Left lung (tissue), 10 donors: Measurements from ENCODE around the gene ADCY3. TPM values are rescaled to one million over a fixed set of nuclear protein-coding genes. Genes with fewer than 3 reads are reported as not detected.

Experiments
- ATAC-seq: fragments of 200-7000 bp; cut with Tn5 transposase; one replicate; pipeline ENCODE4 v1.9.1; 2020; ENCODE audit warnings: moderate library complexity
- DNase-seq, 4 donors: peaks; one replicate each; pipeline ENCODE4 v3.0.0-alpha.2; 2013 to 2020
- H3K27ac ChIP-seq, 2 donors: fragments of 200-600 bp; sonication (generic) in 1 of 2; one replicate each; pipeline versions ENCODE4 v1.5.0 to v1.8.0; 2020 to 2021
- H3K27me3 ChIP-seq, 2 donors: fragments of 200-600 bp; sonication (generic) in 1 of 2; one replicate each; pipeline versions ENCODE4 v1.5.0 to v1.8.0; 2020 to 2021
- H3K36me3 ChIP-seq, 2 donors: fragments of 200-600 bp; sonication (generic) in 1 of 2; one replicate each; pipeline versions ENCODE4 v1.5.0 to v1.8.0; 2020 to 2021
- H3K4me1 ChIP-seq, 2 donors: fragments of 200-600 bp; one replicate each; pipeline ENCODE4 v1.8.0; 2021
- H3K4me3 ChIP-seq, 2 donors: fragments of 200-600 bp; sonication (generic) in 1 of 2; one replicate each; pipeline versions ENCODE4 v1.5.0 to v1.8.0; 2020 to 2021; ENCODE audit warnings: mild to moderate bottlenecking in 1 of 2
- H3K9me3 ChIP-seq, 2 donors: fragments of 200-600 bp; sonication (generic) in 1 of 2; one replicate each; pipeline versions ENCODE4 v1.5.0 to v1.8.0; 2020 to 2021
- CTCF ChIP-seq, 2 donors: fragments of 200-600 bp; sonication (generic) in 1 of 2; IDR thresholded peaks; one replicate each; pipeline versions ENCODE4 v1.5.0 to v1.8.0; 2021; ENCODE audit warnings: antibody characterized with exemption in 2 of 2
- intact Hi-C, 2 donors: fragments of 100-400 bp; cut with DNase I; formaldehyde crosslinking; loops; one replicate each; pipeline versions ENCODE4 v1.11.2 to v1.14.2; 2022
- polyA plus RNA-seq, 6 donors: library from polyadenylated mRNA; unstranded; fragments of 120-200 nt; gene quantifications; one replicate each; pipeline ENCODE4 v1.2.1, GENCODE V29; 2013; ENCODE audit not compliant: insufficient read length in 6 of 6
- total RNA-seq, 2 donors: library from RNA; stranded (reverse); fragmentation: NEBNext Ultra II Directional; extraction: Animal tissue kit (Norgen Biotek cat#: 25700); gene quantifications; one replicate each; pipeline ENCODE4 v1.2.1, GENCODE V29; 2021
- donor health status: DM: no; HTN: yes; CAD: no.
- donor health status: DM: no; HTN: no; CAD: no.

ADCY3 gene
- total and polyA plus RNA-seq, 8 donors, result 31.4 to 50.5 (median 38.8) TPM

- Histone ChIP-seq H3K4me1 (no peaks in the 10 kb centered on the region), H3K4me3 (no peak overlapping the region), H3K27ac (no peak overlapping the region), H3K9me3 (peaks cover 0 to 19% of the 10 kb centered on the region in 2 donors), H3K27me3 (no peaks in the 10 kb centered on the region), H3K36me3 (peaks cover 10 to 67% of the 10 kb centered on the region in 2 donors)
- intact Hi-C loops, result no loop called here
- no peak for DNase-seq
- no peak for ATAC-seq
- no peak for TF ChIP-seq CTCF (IDR thresholded peaks at IDR 0.05)
These were observed 38.4 kb upstream of the ADCY3 start for GRCh38 chr2:24958411-24958935.

GRCh38 chr2:24957976-24958375, 37.9 kb upstream of the ADCY3 start:
- Histone ChIP-seq H3K27me3 (no peaks in the 10 kb centered on the region), H3K27ac (no peak overlapping the region), H3K36me3 (peaks cover 10 to 66% of the 10 kb centered on the region in 2 donors), H3K4me3 (no peak overlapping the region), H3K4me1 (no peaks in the 10 kb centered on the region), H3K9me3 (peaks cover 0 to 19% of the 10 kb centered on the region in 2 donors)
- intact Hi-C loops, result no loop called here
- no peak for TF ChIP-seq CTCF (IDR thresholded peaks at IDR 0.05)
- ATAC-seq (no peak), DNase-seq (no peak)

GRCh38 chr2:24957221-24957620, 37.2 kb upstream of the ADCY3 start:
- no peak overlapping the region for H3K27ac ChIP-seq
- H3K4me3 ChIP-seq, result no peak overlapping the region
- H3K27me3 ChIP-seq, result no peaks in the 10 kb centered on the region
- intact Hi-C loops, result no loop called here
- peaks cover 0 to 19% of the 10 kb centered on the region in 2 donors for H3K9me3 ChIP-seq
- peaks cover 10 to 60% of the 10 kb centered on the region in 2 donors for H3K36me3 ChIP-seq
- no peak for TF ChIP-seq CTCF (IDR thresholded peaks at IDR 0.05)
- H3K4me1 ChIP-seq, result no peaks in the 10 kb centered on the region
- DNase-seq, result no peak
- ATAC-seq, result no peak

- H3K4me1 ChIP-seq, result no peaks in the 10 kb centered on the region
- no peak overlapping the region for H3K4me3 ChIP-seq
- DNase-seq (no peak), ATAC-seq (no peak)
- intact Hi-C loops, result no loop called here
- no peaks in the 10 kb centered on the region for H3K27me3 ChIP-seq
- H3K36me3 ChIP-seq, result peaks cover 10 to 64% of the 10 kb centered on the region in 2 donors
- TF ChIP-seq CTCF (IDR thresholded peaks at IDR 0.05), result no peak
- H3K9me3 ChIP-seq, result peaks cover 0 to 19% of the 10 kb centered on the region in 2 donors
- H3K27ac ChIP-seq, result no peak overlapping the region
These were observed 35.9 kb upstream of the ADCY3 start for GRCh38 chr2:24955921-24956320.

GRCh38 chr2:24955232-24955631, 35.2 kb upstream of the ADCY3 start:
- no peaks in the 10 kb centered on the region for H3K4me1 ChIP-seq
- TF ChIP-seq CTCF (IDR thresholded peaks at IDR 0.05), result no peak
- ATAC-seq, result no peak
- no peak for DNase-seq
- H3K9me3 ChIP-seq, result peaks cover 0 to 19% of the 10 kb centered on the region in 2 donors
- no peak overlapping the region for H3K4me3 ChIP-seq
- no peaks in the 10 kb centered on the region for H3K27me3 ChIP-seq
- H3K27ac ChIP-seq, result no peak overlapping the region
- peaks cover 10 to 71% of the 10 kb centered on the region in 2 donors for H3K36me3 ChIP-seq
- intact Hi-C loops, result no loop called here
